Panc1 (cell line): ENCODE data around the gene PDZD2. TPM values are rescaled to one million over a fixed set of nuclear protein-coding genes. Genes with fewer than 3 reads are reported as not detected.
"Not testable (repeated sequence)": the region's sequence is repeated elsewhere in the genome, so short reads cannot be mapped to it uniquely, and the experiment has no call there.

Experiments used
- ATAC-seq: fragments of 200-7000 bp; cut with Tn5 transposase; 2 replicates; pipeline ENCODE4 v1.9.1; 2020; ENCODE audit warnings: mild to moderate bottlenecking, moderate library complexity
- BruUV-seq: library from RNA; stranded (reverse); fragments of 400-500 nt; replicated peaks from 2 replicates; lab custom pipeline; 2021; lab: Mats Ljungman, UMichigan
- CTCF ChIA-PET: fragments of 300-600 bp; sonication (Branson Sonifier 250); formaldehyde crosslinking; loops from one replicate; lab custom pipeline; 2022; ENCODE audit warnings: antibody characterized with exemption; lab: Charles Lee
- POLR2A ChIA-PET: fragments of 300-600 bp; sonication (Branson Sonifier 250); formaldehyde crosslinking; loops from one replicate; lab custom pipeline; 2022; ENCODE audit warnings: antibody characterized with exemption; lab: Charles Lee
- DNase-seq: peaks from one replicate; pipeline ENCODE4 v3.0.0-alpha.2; 2010; ENCODE audit warnings: low read depth, low spot score
- H3K27ac ChIP-seq: 2 replicates; pipeline ENCODE4 v1.5.1; 2011; ENCODE audit warnings: mild to moderate bottlenecking, low read length, inconsistent platforms
- H3K27me3 ChIP-seq: fragments of 200-500 bp; sonication (Bioruptor generic); 2 replicates; pipeline ENCODE4 v1.6.0; 2014; ENCODE audit warnings: low read length, inconsistent platforms; ENCODE audit not compliant: control insufficient read depth, insufficient read depth
- H3K36me3 ChIP-seq: fragments of 200-500 bp; sonication (Bioruptor generic); 2 replicates; pipeline ENCODE4 v1.5.1; 2014; ENCODE audit warnings: inconsistent platforms, mild to moderate bottlenecking, low read length, moderate library complexity; ENCODE audit not compliant: control insufficient read depth, insufficient read depth
- H3K4me1 ChIP-seq: 2 replicates; pipeline ENCODE4 v1.5.1; 2011; ENCODE audit warnings: inconsistent platforms, mild to moderate bottlenecking, low read length, moderate library complexity; ENCODE audit not compliant: control insufficient read depth, insufficient read depth
- H3K4me3 ChIP-seq, 2 experiments: 2 replicates each; pipeline ENCODE4 v1.5.1; 2011 to 2012; ENCODE audit warnings: low read depth in 2 of 2, low read length in 2 of 2, mild to moderate bottlenecking in 2 of 2, inconsistent platforms in 1 of 2, moderate library complexity in 1 of 2
- H3K9me3 ChIP-seq: fragments of 200-500 bp; sonication (Bioruptor generic); 2 replicates; pipeline ENCODE4 v1.5.1; 2014; ENCODE audit warnings: low read depth, mild to moderate bottlenecking, inconsistent platforms, low read length, moderate library complexity; ENCODE audit not compliant: control insufficient read depth, insufficient read depth
- CTCF ChIP-seq: fragments of 450-650 bp; IDR thresholded peaks from 2 replicates; pipeline ENCODE4 v1.5.1; 2017; ENCODE audit warnings: mild to moderate bottlenecking
- POLR2AphosphoS5 ChIP-seq: IDR thresholded peaks from 2 replicates; pipeline ENCODE4 v1.6.1; 2012; ENCODE audit warnings: mild to moderate bottlenecking, low read depth, low read length, moderate library complexity
- SIN3A ChIP-seq: IDR thresholded peaks from 2 replicates; pipeline ENCODE4 v1.6.1; 2012; ENCODE audit warnings: low read depth, mild to moderate bottlenecking, low read length, moderate library complexity, borderline replicate concordance; ENCODE audit not compliant: insufficient read depth
- TCF7L2 ChIP-seq: IDR thresholded peaks from 2 replicates; pipeline ENCODE4 v1.6.1; 2011; ENCODE audit warnings: mild to moderate bottlenecking, low read depth, low read length, inconsistent platforms
- in situ Hi-C: cut with HindIII; loops from 2 replicates; pipeline ENCODE4 v1.10.0; 2016; ENCODE audit warnings: low sequenced_read_pairs, low pct_unique_long_range_greater_than_20kb
- intact Hi-C: fragments of 100-400 bp; cut with micrococcal nuclease; formaldehyde crosslinking; loops from one replicate; pipeline ENCODE4 v1.10.0; 2022; ENCODE audit not compliant: unreplicated experiment
- total RNA-seq: library from RNA; stranded (reverse); gene quantifications from one replicate; pipeline ENCODE4 v1.2.1, GENCODE V29; 2021; ENCODE audit not compliant: unreplicated experiment
- TF ChIP-seq, protein P1 (sequence below), 2 experiments: IDR thresholded peaks; 2 replicates each; pipeline ENCODE4 v1.6.1; 2011 to 2012; ENCODE audit warnings: low read depth in 2 of 2, control low read depth in 1 of 2, low read length in 1 of 2, mild to moderate bottlenecking in 1 of 2, moderate library complexity in 1 of 2; ENCODE audit not compliant: insufficient read depth in 1 of 2

The PDZD2 gene
- total RNA-seq, 1 experiment from 2014 or later, result 0.10 TPM

DNA sequence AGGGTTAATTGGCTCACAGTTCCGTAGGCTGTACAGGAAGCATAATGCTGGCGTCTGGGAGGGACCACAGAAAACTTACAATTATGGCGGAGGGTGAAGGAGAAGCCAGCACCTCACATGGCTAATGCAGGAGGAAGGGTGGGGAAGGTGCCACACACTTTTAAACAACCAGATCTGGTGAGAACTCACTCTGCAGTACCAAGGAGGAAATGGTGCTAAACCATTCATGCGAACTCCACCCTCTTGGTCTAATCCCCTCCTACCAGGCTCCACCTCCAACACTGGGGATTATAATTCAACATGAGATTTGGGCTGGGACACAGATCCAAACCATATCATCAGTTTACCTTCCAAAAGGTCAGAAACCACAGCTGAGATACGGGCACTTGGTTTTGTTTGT is 122.9 kb downstream of the PDZD2 start:
- ATAC-seq (no peak), DNase-seq (no peak)
- H3K9me3 ChIP-seq, result no peaks in the 10 kb centered on the region
- intact Hi-C loops (no loop called here), in situ Hi-C loops (no loop called here)
- no peaks in the 10 kb centered on the region for H3K4me1 ChIP-seq
- CTCF ChIA-PET, result no interaction called here
- no peak overlapping the region for H3K4me3 ChIP-seq
- peaks cover 7% of the 10 kb centered on the region; the same call in 1 of the 2 replicates for H3K27me3 ChIP-seq
- no peak overlapping the region for H3K27ac ChIP-seq
- BruUV-seq, result no TSS peak
- H3K36me3 ChIP-seq, result no peaks in the 10 kb centered on the region
- TF ChIP-seq SIN3A (no peak), POLR2AphosphoS5 (no peak)
- TF ChIP-seq, protein P1, sequence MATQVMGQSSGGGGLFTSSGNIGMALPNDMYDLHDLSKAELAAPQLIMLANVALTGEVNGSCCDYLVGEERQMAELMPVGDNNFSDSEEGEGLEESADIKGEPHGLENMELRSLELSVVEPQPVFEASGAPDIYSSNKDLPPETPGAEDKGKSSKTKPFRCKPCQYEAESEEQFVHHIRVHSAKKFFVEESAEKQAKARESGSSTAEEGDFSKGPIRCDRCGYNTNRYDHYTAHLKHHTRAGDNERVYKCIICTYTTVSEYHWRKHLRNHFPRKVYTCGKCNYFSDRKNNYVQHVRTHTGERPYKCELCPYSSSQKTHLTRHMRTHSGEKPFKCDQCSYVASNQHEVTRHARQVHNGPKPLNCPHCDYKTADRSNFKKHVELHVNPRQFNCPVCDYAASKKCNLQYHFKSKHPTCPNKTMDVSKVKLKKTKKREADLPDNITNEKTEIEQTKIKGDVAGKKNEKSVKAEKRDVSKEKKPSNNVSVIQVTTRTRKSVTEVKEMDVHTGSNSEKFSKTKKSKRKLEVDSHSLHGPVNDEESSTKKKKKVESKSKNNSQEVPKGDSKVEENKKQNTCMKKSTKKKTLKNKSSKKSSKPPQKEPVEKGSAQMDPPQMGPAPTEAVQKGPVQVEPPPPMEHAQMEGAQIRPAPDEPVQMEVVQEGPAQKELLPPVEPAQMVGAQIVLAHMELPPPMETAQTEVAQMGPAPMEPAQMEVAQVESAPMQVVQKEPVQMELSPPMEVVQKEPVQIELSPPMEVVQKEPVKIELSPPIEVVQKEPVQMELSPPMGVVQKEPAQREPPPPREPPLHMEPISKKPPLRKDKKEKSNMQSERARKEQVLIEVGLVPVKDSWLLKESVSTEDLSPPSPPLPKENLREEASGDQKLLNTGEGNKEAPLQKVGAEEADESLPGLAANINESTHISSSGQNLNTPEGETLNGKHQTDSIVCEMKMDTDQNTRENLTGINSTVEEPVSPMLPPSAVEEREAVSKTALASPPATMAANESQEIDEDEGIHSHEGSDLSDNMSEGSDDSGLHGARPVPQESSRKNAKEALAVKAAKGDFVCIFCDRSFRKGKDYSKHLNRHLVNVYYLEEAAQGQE (IDR thresholded peaks at IDR 0.05; ENCODE audit: insufficient read depth in 1 of 2, low read depth in 2 of 2, low read length in 1 of 2), result no peak
- POLR2A ChIA-PET, result no interaction called here

DNA sequence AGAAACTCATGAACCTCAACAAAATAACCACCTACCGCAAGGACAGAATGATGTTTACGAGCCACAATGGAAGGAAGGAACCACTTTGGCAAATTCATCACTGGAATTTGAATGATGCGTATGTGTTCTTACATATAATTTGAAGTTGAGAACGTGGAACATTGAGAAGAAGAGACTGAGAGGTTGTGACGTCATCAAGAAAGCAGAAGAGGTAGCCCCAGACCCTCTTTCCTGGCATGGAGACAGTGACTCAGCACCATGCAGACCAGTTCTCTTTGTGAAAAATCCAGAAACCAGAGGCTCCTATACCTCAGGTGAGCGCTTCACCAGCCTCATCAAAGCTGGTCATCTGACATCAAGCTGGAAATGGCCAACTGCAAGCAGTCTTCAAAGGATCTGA is 124.5 kb downstream of the PDZD2 start:
- CTCF ChIA-PET, result no interaction called here
- DNase-seq, result no peak
- no peak overlapping the region for H3K4me3 ChIP-seq
- no peak for ATAC-seq
- in situ Hi-C loops (no loop called here), intact Hi-C loops (no loop called here)
- peaks cover 7% of the 10 kb centered on the region; the same call in 1 of the 2 replicates for H3K27me3 ChIP-seq
- POLR2A ChIA-PET, result no interaction called here
- TF ChIP-seq TCF7L2, result no peak
- TF ChIP-seq CTCF, result no peak
- TF ChIP-seq POLR2AphosphoS5, result no peak
- no peak for TF ChIP-seq SIN3A
- TF ChIP-seq, protein P1 (IDR thresholded peaks at IDR 0.05; ENCODE audit: insufficient read depth in 1 of 2, low read depth in 2 of 2, low read length in 1 of 2), result no peak
- H3K36me3 ChIP-seq, result no peaks in the 10 kb centered on the region
- no TSS peak for BruUV-seq
- H3K27ac ChIP-seq, result no peak overlapping the region
- H3K4me1 ChIP-seq, result no peaks in the 10 kb centered on the region
- no peaks in the 10 kb centered on the region for H3K9me3 ChIP-seq

GRCh38 chr5:31764687-31765086 is 125.8 kb downstream of the PDZD2 start:
- in situ Hi-C loops, H3K4me1 ChIP-seq, BruUV-seq: not testable (repeated sequence)

More at GRCh38 chr5:31764687-31765086, 125.8 kb downstream of the PDZD2 start:
- H3K27me3 ChIP-seq, ATAC-seq, H3K4me3 ChIP-seq, POLR2A ChIA-PET, intact Hi-C loops, H3K9me3 ChIP-seq, CTCF ChIA-PET, H3K27ac ChIP-seq, DNase-seq, H3K36me3 ChIP-seq: not testable (repeated sequence)
